ENCODE measurements around the gene RAP1GAP. TPM values are rescaled to one million over a fixed set of nuclear protein-coding genes. Genes with fewer than 3 reads are reported as not detected.

Gene RAP1GAP
- total RNA-seq, 1 donor from 2014 or later: 62.4 TPM

GRCh38 chr1:21617126-21617738, 51.9 kb downstream of the RAP1GAP start:
- no peak overlapping the region for H3K27ac ChIP-seq
- TF ChIP-seq CTCF (IDR thresholded peaks at IDR 0.05): no peak
- no peaks in the 10 kb centered on the region for H3K36me3 ChIP-seq
- H3K4me1 ChIP-seq: no peaks in the 10 kb centered on the region
- no peak for DNase-seq
- intact Hi-C loops (cut with DNase I): no loop called here
- no peak for ATAC-seq
- peaks cover 15% of the 10 kb centered on the region for H3K27me3 ChIP-seq
- no peak overlapping the region for H3K4me3 ChIP-seq
- no peaks in the 10 kb centered on the region for H3K9me3 ChIP-seq

- DNase-seq (no peak), ATAC-seq (no peak)
- H3K4me1 ChIP-seq: no peaks in the 10 kb centered on the region
- H3K36me3 ChIP-seq: no peaks in the 10 kb centered on the region
- intact Hi-C loops (cut with DNase I): no loop called here
- no peak for TF ChIP-seq CTCF (IDR thresholded peaks at IDR 0.05)
- H3K27ac ChIP-seq: no peak overlapping the region
- H3K27me3 ChIP-seq: peaks cover 10% of the 10 kb centered on the region
- H3K9me3 ChIP-seq: no peaks in the 10 kb centered on the region
- H3K4me3 ChIP-seq: no peak overlapping the region
These were observed 52.8 kb downstream of the RAP1GAP start for GRCh38 chr1:21616372-21616771.

GRCh38 chr1:21614419-21615115, 54.6 kb downstream of the RAP1GAP start:
- no peaks in the 10 kb centered on the region for H3K27me3 ChIP-seq
- intact Hi-C loops (cut with DNase I): no loop called here
- no peaks in the 10 kb centered on the region for H3K9me3 ChIP-seq
- no peak for TF ChIP-seq CTCF (IDR thresholded peaks at IDR 0.05)
- H3K27ac ChIP-seq: no peak overlapping the region
- no peaks in the 10 kb centered on the region for H3K4me1 ChIP-seq
- no peak for DNase-seq
- no peak overlapping the region for H3K4me3 ChIP-seq
- ATAC-seq: peak; percentile 16
- H3K36me3 ChIP-seq: no peaks in the 10 kb centered on the region

- H3K36me3 ChIP-seq: no peaks in the 10 kb centered on the region
- H3K27ac ChIP-seq: no peak overlapping the region
- no peak for TF ChIP-seq CTCF (IDR thresholded peaks at IDR 0.05)
- intact Hi-C loops (cut with DNase I): no loop called here
- DNase-seq (no peak), ATAC-seq (no peak)
- no peak overlapping the region for H3K4me3 ChIP-seq
- no peaks in the 10 kb centered on the region for H3K27me3 ChIP-seq
- H3K9me3 ChIP-seq: no peaks in the 10 kb centered on the region
- no peaks in the 10 kb centered on the region for H3K4me1 ChIP-seq
These were observed 55.9 kb downstream of the RAP1GAP start for GRCh38 chr1:21613072-21613867.

GRCh38 chr1:21612057-21612456, 57.1 kb downstream of the RAP1GAP start:
- H3K9me3 ChIP-seq: no peaks in the 10 kb centered on the region
- no peaks in the 10 kb centered on the region for H3K27me3 ChIP-seq
- H3K4me1 ChIP-seq: no peaks in the 10 kb centered on the region
- no peak overlapping the region for H3K4me3 ChIP-seq
- no peaks in the 10 kb centered on the region for H3K36me3 ChIP-seq
- DNase-seq (no peak), ATAC-seq (no peak)
- TF ChIP-seq CTCF (IDR thresholded peaks at IDR 0.05): no peak
- H3K27ac ChIP-seq: no peak overlapping the region
- intact Hi-C loops (cut with DNase I): no loop called here

All from upper lobe of right lung (tissue), 1 donor.